Keratinocyte (primary cell): ENCODE results near the gene ABI1.

ENCODE experiments used
- CTCF ChIP-seq, 3 experiments: IDR thresholded peaks in 1 of 3; conservative IDR thresholded peaks in 1 of 3; optimal IDR thresholded peaks in 1 of 3; 2 replicates in 2 of 3; 3 replicates in 1 of 3; pipeline versions ENCODE3 to v1.5.1; 2011; ENCODE audit warnings: low read length in 3 of 3, mild to moderate bottlenecking in 3 of 3, moderate library complexity in 2 of 3, control low read depth in 1 of 3, inconsistent platforms in 1 of 3; ENCODE audit not compliant: insufficient read depth in 2 of 3; ENCODE audit errors: extremely low read depth in 1 of 3
- EZH2 ChIP-seq: IDR thresholded peaks from one replicate; pipeline ENCODE4 v1.6.1; 2012; ENCODE audit warnings: inconsistent platforms, mild to moderate bottlenecking, low read length, moderate library complexity

GRCh38 chr10:26835025-26835424 lies 25.7 kb downstream of the ABI1 start:
- TF ChIP-seq CTCF (optimal IDR thresholded peaks at IDR 0.05 in 1 of 3, IDR thresholded peaks at IDR 0.05 in 1 of 3, conservative IDR thresholded peaks at IDR 0.05 in 1 of 3; ENCODE audit: extremely low read depth in 1 of 3, insufficient read depth in 2 of 3, low read length in 3 of 3) (no peak), EZH2 (no peak)
